Ishikawa (cell line): ENCODE measurements around the gene MYL10.

Source experiments
- CEBPB ChIP-seq: IDR thresholded peaks from 2 replicates; pipeline ENCODE4 v1.6.1; 2012
- CREB1 ChIP-seq: IDR thresholded peaks from 2 replicates; pipeline ENCODE4 v1.6.1; 2012; ENCODE audit warnings: low read depth
- EGR1 ChIP-seq: IDR thresholded peaks from 2 replicates; pipeline ENCODE4 v1.6.1; 2012
- EP300 ChIP-seq: IDR thresholded peaks from 2 replicates; pipeline ENCODE4 v1.6.1; 2012; ENCODE audit warnings: borderline replicate concordance
- FOXM1 ChIP-seq: IDR thresholded peaks from 2 replicates; pipeline ENCODE4 v1.6.1; 2012; ENCODE audit warnings: low read depth, borderline replicate concordance
- MAX ChIP-seq: IDR thresholded peaks from 2 replicates; pipeline ENCODE4 v1.6.1; 2012
- NFIC ChIP-seq: IDR thresholded peaks from 2 replicates; pipeline ENCODE4 v1.6.1; 2012
- RAD21 ChIP-seq: IDR thresholded peaks from 2 replicates; pipeline ENCODE4 v1.6.1; 2012; ENCODE audit warnings: low read depth
- TAF1 ChIP-seq: IDR thresholded peaks from 2 replicates; pipeline ENCODE4 v1.6.1; 2012; ENCODE audit warnings: low read depth, mild to moderate bottlenecking
- TCF12 ChIP-seq: IDR thresholded peaks from 2 replicates; pipeline ENCODE4 v1.6.1; 2012; ENCODE audit warnings: low read depth
- TEAD4 ChIP-seq: IDR thresholded peaks from 2 replicates; pipeline ENCODE4 v1.6.1; 2012
- YY1 ChIP-seq: IDR thresholded peaks from 2 replicates; pipeline ENCODE4 v1.6.1; 2012; ENCODE audit warnings: low read depth
- ZBTB7A ChIP-seq: IDR thresholded peaks from 2 replicates; pipeline ENCODE4 v1.6.1; 2012; ENCODE audit warnings: low read depth
- TF ChIP-seq, protein P1 (sequence below): IDR thresholded peaks from 2 replicates; pipeline ENCODE4 v1.6.1; 2012; ENCODE audit warnings: low read depth, mild to moderate bottlenecking
- TF ChIP-seq, protein P2 (sequence below): IDR thresholded peaks from 2 replicates; pipeline ENCODE4 v1.6.1; 2012

The MYL10 gene

DNA sequence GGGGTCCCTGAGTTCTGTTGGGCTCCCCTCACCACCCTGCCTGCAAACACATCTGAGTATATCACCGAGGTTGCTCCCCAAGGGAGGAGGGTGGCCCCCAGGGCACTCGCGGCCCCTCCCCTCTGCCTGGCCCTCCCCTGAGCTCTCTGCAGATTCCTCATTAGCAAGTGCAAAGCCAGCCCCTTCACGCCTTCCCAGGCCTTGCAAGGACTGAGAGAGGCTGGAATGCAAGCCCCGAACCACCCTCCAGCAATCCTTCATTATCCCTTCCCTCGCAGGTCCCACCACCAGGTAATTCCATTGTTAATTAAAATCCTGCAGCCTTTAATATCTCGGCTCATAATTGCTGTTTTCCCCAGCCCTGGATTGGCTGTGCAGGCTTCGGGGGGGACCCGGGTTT lies 35.3 kb upstream of the MYL10 start:
- TF ChIP-seq TAF1 (no peak), CEBPB (no peak), TEAD4 (no peak), MAX (no peak), ZBTB7A (no peak)
- TF ChIP-seq, protein P1, sequence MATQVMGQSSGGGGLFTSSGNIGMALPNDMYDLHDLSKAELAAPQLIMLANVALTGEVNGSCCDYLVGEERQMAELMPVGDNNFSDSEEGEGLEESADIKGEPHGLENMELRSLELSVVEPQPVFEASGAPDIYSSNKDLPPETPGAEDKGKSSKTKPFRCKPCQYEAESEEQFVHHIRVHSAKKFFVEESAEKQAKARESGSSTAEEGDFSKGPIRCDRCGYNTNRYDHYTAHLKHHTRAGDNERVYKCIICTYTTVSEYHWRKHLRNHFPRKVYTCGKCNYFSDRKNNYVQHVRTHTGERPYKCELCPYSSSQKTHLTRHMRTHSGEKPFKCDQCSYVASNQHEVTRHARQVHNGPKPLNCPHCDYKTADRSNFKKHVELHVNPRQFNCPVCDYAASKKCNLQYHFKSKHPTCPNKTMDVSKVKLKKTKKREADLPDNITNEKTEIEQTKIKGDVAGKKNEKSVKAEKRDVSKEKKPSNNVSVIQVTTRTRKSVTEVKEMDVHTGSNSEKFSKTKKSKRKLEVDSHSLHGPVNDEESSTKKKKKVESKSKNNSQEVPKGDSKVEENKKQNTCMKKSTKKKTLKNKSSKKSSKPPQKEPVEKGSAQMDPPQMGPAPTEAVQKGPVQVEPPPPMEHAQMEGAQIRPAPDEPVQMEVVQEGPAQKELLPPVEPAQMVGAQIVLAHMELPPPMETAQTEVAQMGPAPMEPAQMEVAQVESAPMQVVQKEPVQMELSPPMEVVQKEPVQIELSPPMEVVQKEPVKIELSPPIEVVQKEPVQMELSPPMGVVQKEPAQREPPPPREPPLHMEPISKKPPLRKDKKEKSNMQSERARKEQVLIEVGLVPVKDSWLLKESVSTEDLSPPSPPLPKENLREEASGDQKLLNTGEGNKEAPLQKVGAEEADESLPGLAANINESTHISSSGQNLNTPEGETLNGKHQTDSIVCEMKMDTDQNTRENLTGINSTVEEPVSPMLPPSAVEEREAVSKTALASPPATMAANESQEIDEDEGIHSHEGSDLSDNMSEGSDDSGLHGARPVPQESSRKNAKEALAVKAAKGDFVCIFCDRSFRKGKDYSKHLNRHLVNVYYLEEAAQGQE: no peak

DNA sequence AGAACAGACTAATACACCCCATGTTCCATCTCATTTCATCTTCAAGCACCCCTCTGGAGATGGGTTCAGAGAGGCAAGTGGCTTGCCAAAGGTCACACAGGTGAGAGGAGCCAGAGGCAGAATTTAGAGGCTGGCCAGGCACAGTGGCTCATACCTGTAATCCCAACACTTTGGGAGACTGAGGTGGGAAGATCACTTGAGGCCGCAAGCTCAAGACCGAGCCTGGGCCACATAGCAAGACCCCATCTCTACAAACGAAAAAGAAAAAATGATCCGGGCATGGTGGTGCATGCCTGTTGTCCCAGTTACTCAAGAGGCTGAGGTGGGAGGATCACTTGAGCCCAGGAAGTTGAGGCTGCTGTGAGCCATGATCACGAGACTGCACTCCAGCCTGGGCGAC lies 34.7 kb upstream of the MYL10 start:
- TF ChIP-seq FOXM1 (no peak), EP300 (no peak), MAX (no peak), YY1 (no peak), ZBTB7A (no peak), NFIC (no peak), TEAD4 (no peak), TAF1 (no peak), CEBPB (no peak), EGR1 (no peak)
- TF ChIP-seq, protein P2, sequence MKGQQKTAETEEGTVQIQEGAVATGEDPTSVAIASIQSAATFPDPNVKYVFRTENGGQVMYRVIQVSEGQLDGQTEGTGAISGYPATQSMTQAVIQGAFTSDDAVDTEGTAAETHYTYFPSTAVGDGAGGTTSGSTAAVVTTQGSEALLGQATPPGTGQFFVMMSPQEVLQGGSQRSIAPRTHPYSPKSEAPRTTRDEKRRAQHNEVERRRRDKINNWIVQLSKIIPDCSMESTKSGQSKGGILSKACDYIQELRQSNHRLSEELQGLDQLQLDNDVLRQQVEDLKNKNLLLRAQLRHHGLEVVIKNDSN: no peak
- TF ChIP-seq, protein P1: no peak

DNA sequence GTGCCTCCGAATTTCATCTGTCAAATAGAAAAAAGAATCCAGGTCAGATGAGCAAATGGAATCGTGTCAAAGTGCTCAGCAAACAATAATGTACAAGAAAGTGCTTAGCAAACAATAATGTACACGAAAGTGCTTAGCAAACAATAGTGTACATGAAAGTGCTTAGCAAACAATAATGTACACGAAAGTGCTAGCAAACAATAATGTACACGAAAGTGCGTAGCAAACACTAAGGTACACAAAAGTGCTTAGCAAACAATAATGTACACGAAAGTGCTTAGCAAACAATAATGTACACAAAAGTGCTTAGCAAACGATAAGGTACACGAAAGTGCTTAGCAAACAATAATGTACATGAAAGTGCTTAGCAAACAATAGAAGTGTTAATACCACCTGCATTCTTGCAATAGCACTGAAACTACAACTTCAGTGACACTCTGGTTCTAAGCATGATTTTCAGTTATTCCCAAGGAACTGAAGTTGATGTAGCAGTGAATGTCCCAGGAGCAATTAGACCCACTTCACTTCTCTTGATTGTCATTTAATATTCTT lies 33.4 kb upstream of the MYL10 start:
- no peak for TF ChIP-seq TCF12
- no peak for TF ChIP-seq EGR1
- TF ChIP-seq CREB1: no peak
- no peak for TF ChIP-seq EP300
- TF ChIP-seq ZBTB7A: no peak
- no peak for TF ChIP-seq TAF1
- no peak for TF ChIP-seq MAX
- TF ChIP-seq CEBPB: no peak
- no peak for TF ChIP-seq YY1
- TF ChIP-seq, protein P2: no peak
- no peak for TF ChIP-seq FOXM1
- no peak for TF ChIP-seq RAD21
- TF ChIP-seq TEAD4: no peak
- no peak for TF ChIP-seq NFIC
- TF ChIP-seq, protein P1: no peak

- no peak for TF ChIP-seq TEAD4
- TF ChIP-seq MAX: no peak
- TF ChIP-seq CREB1: no peak
- no peak for TF ChIP-seq NFIC
- TF ChIP-seq FOXM1: no peak
- TF ChIP-seq EGR1: no peak
Observed at GRCh38 chr7:101659706-101660105, 30.6 kb upstream of the MYL10 start.

DNA sequence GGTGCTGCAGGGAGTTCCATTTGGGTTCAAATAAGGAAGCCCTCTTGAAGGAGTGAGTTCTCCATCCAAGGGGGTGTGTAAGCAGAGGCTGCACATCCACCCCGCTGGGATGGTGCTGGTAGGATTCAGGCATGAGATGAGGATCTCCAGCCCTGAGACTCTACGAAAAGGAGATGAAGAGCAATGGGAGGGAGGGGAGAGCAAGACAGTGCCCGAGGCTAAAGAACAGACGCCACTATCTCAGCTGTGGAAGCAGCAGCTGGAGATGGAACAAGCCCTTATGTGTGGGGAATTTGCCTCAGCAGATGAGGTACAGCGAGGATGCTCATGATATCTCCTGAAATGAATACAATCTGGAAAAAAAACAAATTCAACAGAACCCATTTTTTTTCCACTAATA lies 28.1 kb upstream of the MYL10 start:
- TF ChIP-seq NFIC: no peak
- TF ChIP-seq, protein P2: no peak
- no peak for TF ChIP-seq YY1
- TF ChIP-seq ZBTB7A: no peak
- no peak for TF ChIP-seq TCF12
- no peak for TF ChIP-seq FOXM1
- TF ChIP-seq TAF1: no peak
- TF ChIP-seq RAD21: no peak
- no peak for TF ChIP-seq EGR1
- TF ChIP-seq EP300: no peak
